ENCODE data around the gene SASH3. TPM values are rescaled to one million over a fixed set of nuclear protein-coding genes. Genes with fewer than 3 reads are reported as not detected.
A peak's percentile ranks its signal among the peaks of the same experiment; 100 is the strongest.

Gene SASH3
- total RNA-seq, 6 experiments from 2014 or later: not detected

- peaks cover 3% of the 10 kb centered on the region for H3K27me3 Mint-ChIP-seq (ENCODE audit: insufficient read depth)
- H3K9me3 Mint-ChIP-seq: no peaks in the 10 kb centered on the region
- TF ChIP-seq, protein P1, sequence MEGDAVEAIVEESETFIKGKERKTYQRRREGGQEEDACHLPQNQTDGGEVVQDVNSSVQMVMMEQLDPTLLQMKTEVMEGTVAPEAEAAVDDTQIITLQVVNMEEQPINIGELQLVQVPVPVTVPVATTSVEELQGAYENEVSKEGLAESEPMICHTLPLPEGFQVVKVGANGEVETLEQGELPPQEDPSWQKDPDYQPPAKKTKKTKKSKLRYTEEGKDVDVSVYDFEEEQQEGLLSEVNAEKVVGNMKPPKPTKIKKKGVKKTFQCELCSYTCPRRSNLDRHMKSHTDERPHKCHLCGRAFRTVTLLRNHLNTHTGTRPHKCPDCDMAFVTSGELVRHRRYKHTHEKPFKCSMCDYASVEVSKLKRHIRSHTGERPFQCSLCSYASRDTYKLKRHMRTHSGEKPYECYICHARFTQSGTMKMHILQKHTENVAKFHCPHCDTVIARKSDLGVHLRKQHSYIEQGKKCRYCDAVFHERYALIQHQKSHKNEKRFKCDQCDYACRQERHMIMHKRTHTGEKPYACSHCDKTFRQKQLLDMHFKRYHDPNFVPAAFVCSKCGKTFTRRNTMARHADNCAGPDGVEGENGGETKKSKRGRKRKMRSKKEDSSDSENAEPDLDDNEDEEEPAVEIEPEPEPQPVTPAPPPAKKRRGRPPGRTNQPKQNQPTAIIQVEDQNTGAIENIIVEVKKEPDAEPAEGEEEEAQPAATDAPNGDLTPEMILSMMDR (IDR thresholded peaks at IDR 0.05): no peak
- H3K4me3 Mint-ChIP-seq: no peak overlapping the region
- no peak for DNase-seq
- no peaks in the 10 kb centered on the region for H3K36me3 Mint-ChIP-seq (ENCODE audit: low read depth)
- H3K4me1 Mint-ChIP-seq (ENCODE audit: low read depth): peaks cover 11% of the 10 kb centered on the region
- H3K27ac Mint-ChIP-seq: no peak overlapping the region
Observed at GRCh38 chrX:129744861-129745321, 34.9 kb upstream of the SASH3 start.

DNA sequence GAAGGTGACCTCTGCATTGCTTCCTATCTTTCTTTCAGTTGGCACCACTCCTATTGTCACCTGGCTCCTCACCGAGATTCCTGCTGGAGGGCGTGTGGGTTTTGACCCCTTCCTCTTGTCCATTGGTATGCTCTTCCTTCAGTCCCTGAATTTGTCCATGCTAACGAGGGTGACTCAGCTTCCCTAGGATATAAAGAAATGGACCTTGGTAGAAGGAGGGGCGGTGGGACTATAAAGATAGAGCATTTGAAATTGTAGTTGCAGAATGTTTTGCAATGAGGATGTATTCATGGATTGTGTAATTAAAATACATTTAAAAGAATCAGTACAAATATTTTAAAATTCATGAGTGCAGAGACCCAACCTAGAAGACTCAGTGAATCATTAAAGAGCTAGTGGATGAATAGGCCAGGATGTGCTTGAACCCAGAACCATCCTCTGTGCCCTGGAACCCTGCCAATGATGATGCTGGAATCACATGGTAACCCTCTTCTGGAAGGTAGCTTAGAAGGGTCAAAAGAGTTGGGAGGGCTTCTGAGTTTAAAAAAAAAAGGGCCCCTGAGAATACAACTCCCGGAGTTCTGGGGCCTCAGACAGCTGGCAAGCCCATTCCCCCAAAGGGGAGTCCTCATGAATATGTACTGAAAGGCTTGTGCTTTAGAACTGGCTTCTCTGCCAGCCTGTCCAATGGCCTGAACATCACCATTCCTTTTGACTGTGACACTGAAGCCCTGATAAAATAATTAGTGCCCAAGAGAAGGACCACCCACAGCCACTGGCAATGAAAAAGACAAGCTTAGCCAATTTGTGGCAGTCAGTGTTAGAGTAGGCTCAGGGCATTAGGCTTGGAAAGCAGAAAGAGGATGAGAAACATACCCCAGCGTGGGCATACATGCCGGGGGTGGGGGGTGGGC is 32.9 kb upstream of the SASH3 start:
- Mint-ChIP-seq H3K27me3 (ENCODE audit: insufficient read depth) (peaks cover 3% of the 10 kb centered on the region), H3K27ac (no peak overlapping the region), H3K4me3 (no peak overlapping the region), H3K9me3 (no peaks in the 10 kb centered on the region), H3K4me1 (ENCODE audit: low read depth) (peaks cover 11% of the 10 kb centered on the region), H3K36me3 (ENCODE audit: low read depth) (no peaks in the 10 kb centered on the region)
- DNase-seq: no peak
- TF ChIP-seq, protein P1 (IDR thresholded peaks at IDR 0.05): no peak

- TF ChIP-seq, protein P1 (IDR thresholded peaks at IDR 0.05): no peak
- Mint-ChIP-seq H3K9me3 (no peaks in the 10 kb centered on the region), H3K36me3 (ENCODE audit: low read depth) (no peaks in the 10 kb centered on the region), H3K27ac (no peak overlapping the region), H3K27me3 (ENCODE audit: insufficient read depth) (peaks cover 2% of the 10 kb centered on the region; the same call in 1 of the 2 replicates), H3K4me1 (ENCODE audit: low read depth) (peaks cover 11% of the 10 kb centered on the region), H3K4me3 (no peak overlapping the region)
- no peak for DNase-seq
Observed at GRCh38 chrX:129747533-129747932, 32.2 kb upstream of the SASH3 start.

DNA sequence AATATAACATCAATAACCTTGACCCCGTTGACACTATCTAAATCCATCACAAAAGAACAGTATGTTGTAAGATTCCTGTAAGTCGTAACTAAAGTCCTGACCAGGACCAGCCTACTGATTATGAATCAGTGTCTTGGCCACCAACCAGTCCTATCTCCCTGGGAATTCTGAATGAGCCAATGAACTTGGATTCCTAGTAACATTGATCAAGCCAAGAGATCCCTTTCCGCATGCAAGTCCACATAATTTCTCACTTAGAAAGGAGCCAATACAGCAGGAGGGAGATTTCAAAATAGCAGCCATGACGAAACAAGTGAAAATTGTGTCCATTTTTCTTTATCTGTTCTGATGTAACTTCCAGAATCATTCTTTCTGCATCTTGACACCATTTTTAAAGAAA is 31.4 kb upstream of the SASH3 start:
- Mint-ChIP-seq H3K9me3 (no peaks in the 10 kb centered on the region), H3K27ac (no peak overlapping the region), H3K4me1 (ENCODE audit: low read depth) (peaks cover 11% of the 10 kb centered on the region), H3K36me3 (ENCODE audit: low read depth) (no peaks in the 10 kb centered on the region), H3K4me3 (no peak overlapping the region), H3K27me3 (ENCODE audit: insufficient read depth) (no peaks in the 10 kb centered on the region; the same call in 1 of the 2 replicates)
- DNase-seq: peak; percentile 36
- TF ChIP-seq, protein P1 (IDR thresholded peaks at IDR 0.05): no peak

GRCh38 chrX:129749069-129749468 is 30.7 kb upstream of the SASH3 start:
- H3K9me3 Mint-ChIP-seq: no peaks in the 10 kb centered on the region
- no peaks in the 10 kb centered on the region for H3K36me3 Mint-ChIP-seq (ENCODE audit: low read depth)
- H3K4me1 Mint-ChIP-seq (ENCODE audit: low read depth): peaks cover 11% of the 10 kb centered on the region
- H3K27ac Mint-ChIP-seq: no peak overlapping the region
- H3K27me3 Mint-ChIP-seq (ENCODE audit: insufficient read depth): no peaks in the 10 kb centered on the region; the same call in 1 of the 2 replicates
- no peak for DNase-seq
- no peak overlapping the region for H3K4me3 Mint-ChIP-seq
- TF ChIP-seq, protein P1 (IDR thresholded peaks at IDR 0.05): no peak

Data from HFFc6 (cell line).